GM19468 (cell line): Measurements from ENCODE around the gene HHIP.

Experiments used
- ATAC-seq: cut with Tn5 transposase; IDR thresholded peaks from one replicate; pipeline ENCODE4 v1.9.1; 2021; ENCODE audit warnings: mild to moderate bottlenecking, moderate library complexity, moderate number of reproducible peaks; ENCODE audit not compliant: unreplicated experiment; ENCODE audit errors: extremely low read depth

Gene HHIP

DNA sequence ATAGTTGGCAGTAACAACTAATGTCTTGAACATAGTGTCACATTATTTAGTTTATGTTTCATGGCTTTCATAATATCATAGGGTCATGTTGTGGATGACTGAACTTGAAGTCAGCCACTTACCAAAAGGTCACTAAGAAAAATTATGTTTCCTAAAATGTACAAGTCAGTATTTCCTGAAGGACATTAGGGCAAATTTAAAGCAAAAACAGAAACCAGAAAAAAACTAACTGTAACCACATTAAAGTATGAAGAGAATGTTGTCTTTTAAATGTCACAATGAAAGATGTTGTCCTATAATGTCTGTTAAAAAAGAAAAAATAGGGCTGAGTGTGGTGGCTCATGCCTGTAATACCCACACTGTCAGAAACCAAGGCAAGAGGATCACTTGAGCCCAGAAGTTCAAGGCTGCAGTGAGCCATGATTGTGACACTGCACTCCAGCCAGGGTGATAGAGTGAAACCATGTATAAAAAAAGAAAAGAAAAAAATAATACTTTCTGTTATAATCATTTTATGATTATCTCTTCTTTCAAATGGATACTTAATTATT, 55.8 kb downstream of the HHIP start:
- no peak for ATAC-seq

DNA sequence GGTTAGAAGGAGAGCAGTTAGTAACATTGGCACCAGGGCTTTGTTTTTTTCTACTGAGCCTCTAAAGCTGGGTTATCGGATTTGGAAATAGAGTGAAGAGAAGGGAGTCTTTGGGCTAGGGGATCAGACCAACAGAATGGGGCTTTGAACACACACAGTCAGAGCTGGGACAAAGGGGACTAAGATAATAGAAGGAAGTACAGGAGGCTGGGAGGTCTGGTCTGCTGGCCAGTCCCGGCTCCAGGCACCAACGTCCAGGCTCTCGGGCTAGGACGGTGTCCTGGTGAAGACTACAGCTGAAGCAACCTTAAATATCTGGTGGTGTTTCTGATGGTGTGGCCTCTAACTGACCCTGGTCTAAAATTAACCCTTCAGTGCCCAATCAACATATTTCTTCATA, 57.5 kb downstream of the HHIP start:
- ATAC-seq, result no peak

DNA sequence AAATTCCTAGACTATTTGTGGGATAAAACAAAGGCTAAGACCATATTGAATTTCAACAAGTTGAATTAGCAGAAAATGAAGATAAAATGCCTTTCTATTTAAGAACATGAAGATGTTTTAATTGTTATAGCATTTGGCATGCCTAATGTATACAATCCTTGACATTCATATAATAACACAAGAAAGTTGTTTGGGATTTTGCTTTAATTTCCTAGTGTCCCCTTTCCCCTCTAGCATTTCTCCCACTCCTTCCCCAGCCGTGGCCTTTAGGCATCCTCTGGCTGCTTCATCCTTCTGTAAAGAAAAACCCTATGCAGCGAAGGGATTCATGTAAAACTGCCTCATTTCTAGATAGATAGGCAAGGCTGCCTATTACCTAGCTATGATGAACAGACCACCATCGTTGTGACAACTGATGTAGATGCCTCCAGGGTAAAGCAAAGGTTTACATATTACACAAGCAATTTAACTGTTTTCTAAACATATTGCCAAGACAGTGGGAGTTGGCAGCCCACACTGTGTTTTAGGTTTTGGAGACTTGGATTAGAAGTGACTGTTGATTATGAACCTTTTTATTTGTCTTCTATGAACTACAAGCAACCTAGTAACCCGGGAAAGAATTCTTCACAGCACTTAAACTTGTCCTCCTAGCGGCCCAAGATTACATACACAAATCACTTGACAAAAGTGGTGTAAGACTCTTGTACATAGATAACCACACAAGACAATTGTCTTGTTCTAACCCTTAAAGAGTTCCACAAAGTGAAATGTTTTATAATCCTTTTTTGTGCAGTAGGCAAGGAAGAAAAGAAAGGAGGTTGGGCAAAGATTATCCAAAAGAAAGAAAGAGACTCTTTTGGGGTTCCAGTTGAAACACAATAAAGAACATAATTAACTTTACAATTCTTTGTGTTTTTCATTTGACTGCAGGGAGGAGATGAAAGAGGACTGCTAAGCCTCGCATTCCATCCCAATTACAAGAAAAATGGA, 59.9 kb downstream of the HHIP start:
- no peak for ATAC-seq

DNA sequence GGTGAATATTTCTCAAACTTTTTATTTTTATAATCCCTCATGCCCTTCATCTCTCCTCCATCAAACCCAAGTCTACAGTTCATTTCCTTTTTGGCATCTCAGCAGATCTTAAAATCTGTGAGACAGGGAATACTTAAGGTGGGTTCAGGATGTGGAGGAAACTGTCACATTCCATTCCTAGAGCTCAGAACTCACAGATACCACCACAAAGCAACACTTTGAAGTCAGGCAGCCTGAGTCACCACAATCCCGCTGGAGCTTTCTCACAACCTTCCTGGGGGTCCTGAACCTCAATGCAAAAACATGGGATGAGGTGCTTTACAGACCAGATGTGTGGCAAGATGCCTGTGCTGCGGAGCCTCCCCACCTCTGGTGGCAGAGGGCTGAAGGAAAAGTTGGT, 63.2 kb downstream of the HHIP start:
- no peak for ATAC-seq

DNA sequence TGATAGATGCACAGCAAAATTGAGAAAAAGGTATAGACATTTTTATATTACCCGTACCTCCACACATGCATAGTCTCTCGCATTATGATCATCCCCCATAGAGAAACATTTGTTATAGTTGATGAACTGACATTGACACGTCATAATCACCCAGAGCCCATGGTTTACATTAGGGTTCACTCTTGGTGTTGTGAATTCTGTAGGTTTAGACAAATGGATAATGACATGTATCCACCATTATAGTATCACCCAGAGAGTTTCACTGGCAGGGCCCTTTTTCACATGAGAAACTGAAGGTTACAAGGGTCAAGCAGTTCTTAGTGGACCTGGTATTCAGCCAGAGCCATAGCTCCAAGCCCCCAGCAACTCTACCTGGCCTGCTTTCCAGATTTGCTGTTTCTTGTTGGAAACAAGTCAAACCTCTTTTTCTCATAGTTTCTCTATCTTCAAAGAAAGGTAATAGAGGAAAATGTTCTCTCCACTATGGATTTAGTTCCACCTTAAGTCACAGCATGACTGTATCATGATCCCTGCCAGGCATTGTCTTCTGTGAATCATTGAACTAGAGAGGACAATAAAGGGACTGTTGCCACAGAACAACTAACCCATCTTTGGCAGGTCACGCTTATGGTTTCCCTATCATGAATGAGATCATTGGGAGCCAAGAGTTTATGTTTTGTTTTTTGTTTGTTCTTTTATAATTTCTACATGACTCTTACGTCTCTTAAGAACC, 64.0 kb downstream of the HHIP start:
- ATAC-seq, result no peak

DNA sequence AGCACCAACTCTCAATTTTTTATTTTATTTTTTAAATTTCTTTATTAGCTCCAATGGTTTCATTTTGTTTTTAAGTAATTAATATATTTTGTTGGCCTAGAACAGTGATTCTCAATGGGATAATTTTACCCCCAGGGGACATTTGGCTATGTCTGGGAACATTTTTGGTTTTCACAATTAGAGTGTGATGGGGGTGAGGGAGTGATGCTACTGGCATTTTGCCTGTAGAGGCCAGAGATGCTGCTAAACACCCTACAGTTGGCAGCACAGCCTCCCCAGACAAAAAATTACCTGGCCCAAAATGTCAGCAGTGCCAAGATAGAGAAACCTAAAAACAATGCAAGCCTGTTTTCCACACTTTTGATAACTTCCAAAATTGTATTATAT, 64.6 kb downstream of the HHIP start:
- ATAC-seq, result no peak

DNA sequence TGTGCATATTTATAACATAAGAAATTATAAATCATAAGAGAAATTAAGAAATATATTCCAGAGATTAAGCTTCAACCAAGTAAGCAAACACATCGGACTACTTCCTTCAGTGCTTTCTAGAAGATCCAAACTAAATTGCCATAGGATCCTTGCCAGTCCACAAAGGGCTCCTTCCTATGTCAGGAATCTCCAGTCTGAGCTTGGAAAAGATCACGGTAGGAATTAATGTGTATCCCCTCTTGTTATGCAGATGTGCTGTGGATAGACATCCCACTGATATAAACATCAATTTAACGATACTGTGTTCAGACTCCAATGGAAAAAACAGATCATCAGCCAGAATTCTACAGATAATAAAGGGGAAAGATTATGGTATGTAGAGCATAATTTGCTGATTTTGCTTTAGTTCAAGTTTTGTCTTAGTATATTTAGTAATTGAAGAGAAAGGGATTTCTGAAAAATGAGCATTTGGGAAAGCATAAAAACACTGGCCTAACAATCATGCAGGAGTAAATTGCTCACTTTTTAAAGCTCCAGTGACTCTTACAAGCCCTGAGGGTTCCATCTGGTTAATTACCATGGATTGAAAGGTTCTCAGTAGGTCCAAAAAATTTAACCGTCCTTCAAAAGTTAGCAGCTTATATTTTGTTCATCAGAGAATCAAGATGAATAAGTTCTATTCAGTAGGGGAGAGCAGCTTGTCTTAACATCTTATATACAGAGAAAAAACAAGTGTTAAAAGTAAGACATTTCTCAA, 65.9 kb downstream of the HHIP start:
- ATAC-seq, result no peak

DNA sequence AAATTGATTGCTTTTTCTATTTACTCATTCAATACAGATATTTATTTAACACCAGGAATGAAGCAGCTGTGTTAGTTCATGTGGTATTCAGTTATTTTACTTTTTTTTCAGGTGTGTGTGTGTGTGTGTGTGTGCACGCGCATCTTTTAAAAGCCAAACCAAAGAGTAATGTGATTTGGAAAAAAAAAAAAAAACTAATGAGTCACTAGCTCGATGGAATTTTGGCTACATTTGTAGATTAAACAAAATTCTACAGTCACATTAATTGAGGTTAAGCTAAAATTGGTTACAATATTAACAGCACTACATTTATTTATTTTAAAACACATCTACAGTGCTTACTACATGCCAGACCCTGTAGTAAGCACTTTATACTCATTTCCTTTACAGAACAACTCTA, 66.8 kb downstream of the HHIP start:
- no peak for ATAC-seq

DNA sequence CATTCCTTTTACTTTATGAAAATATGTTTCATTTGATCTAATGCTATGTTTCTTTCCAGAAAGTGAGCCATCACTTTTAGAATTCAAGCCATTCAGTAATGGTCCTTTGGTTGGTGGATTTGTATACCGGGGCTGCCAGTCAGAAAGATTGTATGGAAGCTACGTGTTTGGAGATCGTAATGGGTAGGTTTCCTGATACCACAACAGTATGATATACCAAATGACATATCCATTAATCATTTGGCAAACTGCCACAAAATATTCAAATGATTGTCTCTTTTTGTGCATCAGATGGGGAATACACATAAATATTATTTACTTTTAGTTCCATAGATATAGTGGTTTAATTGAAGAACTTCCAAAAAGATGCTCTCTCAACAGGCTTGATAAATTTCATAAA, 68.2 kb downstream of the HHIP start:
- ATAC-seq, result no peak

DNA sequence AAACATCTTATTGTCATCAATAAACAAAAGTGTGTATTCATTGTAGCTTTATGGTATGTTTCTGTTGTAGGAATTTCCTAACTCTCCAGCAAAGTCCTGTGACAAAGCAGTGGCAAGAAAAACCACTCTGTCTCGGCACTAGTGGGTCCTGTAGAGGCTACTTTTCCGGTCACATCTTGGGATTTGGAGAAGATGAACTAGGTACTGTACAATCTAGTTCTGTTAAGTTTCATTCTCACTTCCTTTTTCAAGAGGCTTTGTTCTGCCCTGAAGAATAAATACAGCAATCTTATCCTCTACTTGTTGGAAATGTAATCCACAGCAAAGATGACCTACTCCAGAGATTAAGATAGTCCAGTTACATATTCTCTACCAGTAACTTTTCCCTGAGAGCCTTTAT, 69.3 kb downstream of the HHIP start:
- no peak for ATAC-seq

DNA sequence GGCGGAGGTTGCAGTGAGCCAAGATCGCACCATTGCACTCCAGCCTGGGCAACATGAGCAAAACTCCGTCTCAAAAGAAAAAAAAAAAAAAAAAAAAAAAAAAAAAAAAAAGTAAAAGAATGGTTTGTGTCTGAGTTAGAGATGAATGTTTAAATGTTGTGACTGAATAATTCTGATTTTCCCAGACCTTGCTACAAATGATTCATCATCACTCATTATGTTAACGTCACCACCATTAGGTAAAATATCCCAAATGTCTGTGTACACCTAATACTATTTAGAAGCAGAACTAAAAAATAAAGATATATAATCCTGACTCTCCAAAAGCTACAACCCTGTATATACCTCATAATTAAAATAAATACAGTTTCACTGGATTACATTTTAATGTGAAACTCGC, 70.8 kb downstream of the HHIP start:
- ATAC-seq, result no peak

DNA sequence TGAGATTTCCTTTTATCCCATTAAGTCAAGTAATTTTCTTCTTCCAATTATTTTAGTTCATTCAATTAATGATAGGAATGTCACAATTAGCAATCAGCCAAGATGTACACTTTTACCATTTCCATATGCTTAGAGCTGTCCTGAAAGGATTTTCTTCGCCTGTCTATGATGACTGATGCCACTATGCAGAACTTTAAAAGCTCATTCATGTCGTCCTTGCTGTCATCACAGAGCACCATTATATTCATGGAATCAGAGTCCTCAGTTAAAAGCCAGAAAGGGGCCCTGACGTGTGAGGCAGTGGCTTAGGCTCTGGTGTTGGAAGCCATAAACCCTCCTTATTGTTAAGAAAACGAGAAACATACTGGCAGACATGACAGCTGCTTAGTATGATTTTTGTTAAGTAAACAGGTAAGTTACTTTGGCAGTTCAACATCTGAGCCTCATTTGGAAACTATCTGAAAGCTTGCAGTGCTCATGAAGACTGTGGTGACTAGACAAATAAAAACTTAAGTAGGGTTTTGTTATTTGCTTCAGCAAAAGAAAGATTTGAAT, 73.1 kb downstream of the HHIP start:
- ATAC-seq, result no peak

DNA sequence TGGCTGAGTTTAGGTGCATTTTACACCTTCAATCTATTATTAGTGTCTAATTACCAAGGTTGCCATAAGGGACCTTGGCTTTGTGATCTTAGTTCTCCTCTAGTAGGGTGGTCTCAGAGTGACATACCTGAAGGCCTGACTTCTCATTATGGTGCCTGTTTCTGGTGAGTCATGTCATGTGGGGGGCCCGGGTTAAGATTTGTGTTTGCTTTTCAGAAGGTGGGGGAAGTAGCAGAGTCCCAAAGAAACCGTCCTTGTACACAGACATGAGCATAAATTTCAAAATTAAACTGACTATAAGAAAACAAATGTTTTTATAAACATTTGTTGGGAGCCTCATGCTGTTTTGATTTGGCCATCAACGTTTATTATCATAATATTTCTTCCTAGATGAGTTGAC, 74.5 kb downstream of the HHIP start:
- no peak for ATAC-seq

DNA sequence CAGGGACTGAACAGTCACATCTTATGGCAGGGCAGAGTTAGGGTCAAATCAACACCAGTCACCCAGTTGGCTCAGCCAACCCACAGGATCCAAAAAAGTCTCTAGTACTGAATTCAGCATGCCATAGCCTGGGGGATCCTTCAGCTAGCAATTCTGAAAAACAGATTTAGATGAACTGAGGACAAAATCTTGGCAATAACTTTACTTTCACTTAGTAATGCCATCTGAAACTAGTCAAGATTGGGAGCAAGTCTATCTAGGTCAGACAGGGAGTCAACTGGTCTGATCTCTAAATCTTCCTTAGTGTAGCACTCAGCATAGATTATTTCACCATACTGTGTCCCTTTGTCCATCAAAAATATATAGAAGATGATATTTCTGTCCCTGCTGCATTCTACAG, 76.0 kb downstream of the HHIP start:
- no peak for ATAC-seq

DNA sequence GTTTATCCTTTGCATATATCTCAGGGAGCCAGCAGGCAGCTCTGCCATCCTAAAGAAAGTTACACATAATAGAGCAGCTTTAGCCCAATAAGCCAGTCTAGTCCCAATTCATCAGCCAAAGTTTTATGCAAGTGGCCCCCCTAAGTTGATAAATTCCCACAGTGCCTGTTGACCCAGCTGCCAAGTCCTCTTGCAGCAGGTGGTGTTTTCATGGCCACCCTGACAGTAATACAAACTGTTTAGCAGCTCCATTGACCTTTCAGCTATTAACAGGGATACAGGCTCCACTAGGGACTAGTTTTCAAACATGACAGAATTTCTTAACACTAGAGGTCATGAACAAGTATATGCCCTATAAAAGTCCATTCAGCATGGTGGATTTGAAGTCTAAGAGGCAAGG, 77.5 kb downstream of the HHIP start:
- ATAC-seq, result no peak

DNA sequence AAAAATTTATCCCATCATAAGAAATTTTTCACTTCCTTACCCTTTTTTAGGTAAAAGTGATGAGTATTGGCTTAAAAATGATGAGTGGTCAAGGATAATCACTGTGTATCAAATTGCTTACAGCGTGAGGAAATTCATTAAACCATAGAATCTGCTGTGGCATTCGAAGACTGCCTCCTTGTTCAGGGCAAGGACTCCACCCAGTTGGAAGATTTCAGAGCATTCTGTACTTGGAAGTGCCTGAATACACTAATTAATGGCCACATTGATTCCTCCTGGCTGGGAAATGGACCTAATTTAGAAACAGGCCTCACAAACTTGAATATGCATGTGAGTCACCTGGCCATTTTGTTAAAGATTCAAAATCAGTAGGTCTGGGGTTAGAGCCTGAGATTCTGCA, 83.2 kb downstream of the HHIP start:
- ATAC-seq, result no peak

DNA sequence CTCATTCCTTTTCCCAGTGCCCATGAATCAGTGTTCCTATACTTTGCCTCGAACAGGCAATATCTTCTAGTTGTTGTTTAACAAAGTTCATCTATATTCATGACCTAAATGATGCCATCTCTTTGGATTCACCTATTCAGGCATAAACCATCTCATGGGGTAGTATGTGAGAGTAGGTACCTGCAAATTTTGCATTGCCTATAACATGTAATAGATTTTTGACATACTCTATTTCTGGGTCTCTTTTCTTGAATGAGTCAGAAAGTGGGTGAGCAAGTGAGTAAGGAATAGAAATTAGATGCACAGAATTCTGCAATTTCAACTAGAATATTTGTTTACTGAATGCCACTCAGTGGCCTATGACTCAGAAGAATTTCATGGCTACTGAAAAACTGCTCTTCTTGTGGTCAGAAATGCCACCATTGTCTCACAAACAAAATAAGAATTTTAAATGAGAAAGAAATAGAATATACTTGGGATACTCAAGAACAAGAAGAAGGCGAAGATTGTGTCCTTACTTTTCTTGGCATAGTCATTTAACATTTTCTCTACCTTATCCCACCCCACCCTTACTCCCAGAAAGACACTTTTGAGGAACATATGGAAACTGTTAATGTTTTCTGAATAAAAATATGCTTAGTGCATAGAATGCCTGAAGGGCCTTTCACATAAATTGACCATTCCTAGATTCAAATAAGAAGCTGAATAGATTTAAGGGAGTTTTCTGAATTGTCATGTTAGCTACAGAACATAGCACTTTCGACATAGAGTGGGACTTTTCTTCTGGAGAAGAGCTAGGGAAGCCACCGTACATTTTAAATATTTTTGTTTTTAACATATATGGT, 86.8 kb downstream of the HHIP start:
- ATAC-seq, result no peak

DNA sequence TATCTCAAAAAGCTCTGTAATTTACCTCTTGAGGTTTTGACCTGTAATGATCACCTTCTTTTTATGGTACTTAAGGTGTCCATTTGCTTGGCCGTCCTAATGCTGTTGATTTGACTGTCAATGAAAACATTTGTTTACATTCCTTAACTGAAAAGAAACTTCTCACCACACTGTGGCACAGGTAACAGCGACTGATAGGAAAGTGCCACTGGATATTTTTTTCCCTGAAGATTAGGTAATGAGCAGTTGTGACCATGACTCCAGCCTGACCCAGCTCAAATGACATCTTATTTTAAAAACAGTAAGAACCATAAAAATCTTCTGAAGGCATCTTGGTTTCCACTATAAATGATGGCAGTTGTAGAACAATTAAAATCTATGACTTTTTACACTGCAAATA, 87.6 kb downstream of the HHIP start:
- no peak for ATAC-seq

DNA sequence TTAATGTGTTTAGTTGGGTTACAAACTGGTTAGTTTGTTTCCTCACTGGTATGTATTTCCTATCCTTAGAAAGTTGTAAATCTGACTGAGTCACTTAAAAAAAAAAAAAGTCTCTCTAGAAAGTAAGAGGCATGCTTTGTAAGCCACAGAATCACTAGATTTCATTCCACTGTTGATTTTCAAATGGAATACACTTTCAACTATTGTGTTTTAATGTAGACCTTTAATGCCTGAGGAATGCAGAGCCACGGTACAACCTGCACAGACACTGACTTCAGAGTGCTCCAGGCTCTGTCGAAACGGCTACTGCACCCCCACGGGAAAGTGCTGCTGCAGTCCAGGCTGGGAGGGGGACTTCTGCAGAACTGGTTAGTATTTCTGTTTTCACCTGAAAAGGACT, 88.6 kb downstream of the HHIP start:
- no peak for ATAC-seq
